Measurements from ENCODE around the gene SLC35C1.

DNA sequence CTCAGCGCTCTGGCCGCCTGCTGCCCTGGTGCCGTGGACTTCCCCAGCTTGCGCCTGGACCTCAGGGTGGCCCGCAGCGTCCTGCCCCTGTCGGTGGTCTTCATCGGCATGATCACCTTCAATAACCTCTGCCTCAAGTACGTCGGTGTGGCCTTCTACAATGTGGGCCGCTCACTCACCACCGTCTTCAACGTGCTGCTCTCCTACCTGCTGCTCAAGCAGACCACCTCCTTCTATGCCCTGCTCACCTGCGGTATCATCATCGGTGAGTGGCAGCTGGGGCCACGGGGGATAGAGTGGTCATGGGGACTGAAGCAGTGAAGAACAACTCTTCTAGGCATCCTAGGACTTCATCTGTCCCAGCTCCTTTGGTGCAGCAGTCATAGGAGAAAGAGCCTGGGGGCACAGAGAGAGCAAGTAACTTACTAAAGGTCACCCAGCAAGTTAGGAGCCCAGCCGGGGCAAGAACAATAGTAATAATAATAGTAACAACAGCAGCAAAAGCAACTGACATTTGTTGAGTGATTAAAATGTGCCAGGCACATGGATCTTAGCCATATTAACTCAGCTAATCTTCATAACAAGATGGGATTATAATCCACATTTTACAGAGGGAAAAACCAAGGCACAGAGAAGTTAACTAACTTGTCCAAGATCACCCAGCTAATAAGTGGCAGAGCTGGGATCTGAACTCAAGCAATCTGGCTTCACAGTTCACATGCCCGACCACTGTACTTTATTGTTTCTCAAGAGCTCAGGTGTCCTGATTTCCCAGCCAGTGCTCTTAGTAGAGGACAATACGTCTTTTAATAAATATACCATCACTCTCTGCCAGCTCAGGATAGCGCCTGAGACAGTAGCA lies 1.4 kb downstream of the SLC35C1 start:
- TF ChIP-seq POLR2A (IDR thresholded peaks at IDR 0.05) (no peak), CTCF (IDR thresholded peaks at IDR 0.05) (no peak)
